ENCODE data around the gene CCDC88B.

CCDC88B gene

GRCh38 chr11:64347193-64347867, 7.3 kb downstream of the CCDC88B start:
- DNase-seq (ENCODE audit: low spot score) = no peak
- TF ChIP-seq CTCF (IDR thresholded peaks at IDR 0.05; ENCODE audit: extremely low read depth, missing control alignments) = no peak

DNA sequence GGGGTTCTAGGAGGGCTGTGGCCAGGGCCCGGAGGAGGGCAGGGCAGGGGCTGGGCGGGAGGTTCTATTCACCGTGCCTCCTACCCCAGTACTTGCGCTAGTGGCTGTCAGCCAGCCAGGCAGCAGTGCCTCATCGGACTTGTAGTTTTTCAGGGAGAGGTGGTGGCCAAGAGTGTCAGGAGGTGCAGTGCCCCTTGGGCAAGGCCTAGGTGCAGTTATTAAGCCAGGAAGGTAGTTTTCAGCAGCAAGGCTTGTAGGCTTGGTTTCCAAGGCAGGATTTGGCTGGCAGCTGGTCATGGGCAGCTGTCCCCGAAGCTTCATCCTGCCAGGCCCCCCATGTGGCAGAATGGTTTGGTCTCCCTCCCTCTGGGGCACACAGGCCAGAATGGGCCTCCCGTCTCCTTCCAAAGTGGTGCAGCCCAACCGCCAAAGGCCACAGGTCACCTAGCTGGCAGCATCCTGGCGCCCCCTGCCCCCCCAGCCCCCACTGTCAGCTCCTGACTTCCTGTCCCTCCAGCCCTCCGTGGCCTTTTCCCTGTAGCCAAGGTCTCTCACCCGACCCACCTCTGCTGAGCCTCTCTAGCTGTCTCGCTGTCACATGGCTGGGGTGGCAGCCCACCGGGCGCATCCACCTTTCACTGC, 8.5 kb downstream of the CCDC88B start:
- no peak for TF ChIP-seq CTCF (IDR thresholded peaks at IDR 0.05; ENCODE audit: extremely low read depth, missing control alignments)
- no peak for DNase-seq (ENCODE audit: low spot score)

DNA sequence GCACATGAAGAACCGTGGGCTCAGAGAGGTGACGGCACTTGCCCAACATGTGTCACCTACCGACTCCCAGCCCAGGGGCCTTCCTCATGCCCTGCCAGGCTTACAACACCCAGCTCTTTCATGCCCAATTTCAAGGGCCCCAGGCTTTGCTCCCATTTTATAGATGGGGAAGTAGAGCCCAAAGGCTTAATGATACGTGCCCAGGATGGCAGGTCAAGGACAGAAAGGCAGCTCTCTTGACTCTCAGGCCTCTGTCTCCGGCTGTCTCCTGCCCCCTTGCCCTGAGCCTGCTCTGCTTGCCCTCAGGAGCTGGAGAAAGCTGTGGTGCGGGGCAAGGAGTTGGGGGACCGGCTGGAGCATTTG, 9.0 kb downstream of the CCDC88B start:
- DNase-seq (ENCODE audit: low spot score) = no peak
- no peak for TF ChIP-seq CTCF (IDR thresholded peaks at IDR 0.05; ENCODE audit: extremely low read depth, missing control alignments)

GRCh38 chr11:64349404-64349803, 9.4 kb downstream of the CCDC88B start:
- no peak for DNase-seq (ENCODE audit: low spot score)
- no peak for TF ChIP-seq CTCF (IDR thresholded peaks at IDR 0.05; ENCODE audit: extremely low read depth, missing control alignments)

GRCh38 chr11:64351136-64351631, 11.2 kb downstream of the CCDC88B start:
- TF ChIP-seq CTCF (IDR thresholded peaks at IDR 0.05; ENCODE audit: extremely low read depth, missing control alignments) = no peak
- no peak for DNase-seq (ENCODE audit: low spot score)

- DNase-seq (ENCODE audit: low spot score) = no peak
- TF ChIP-seq CTCF (IDR thresholded peaks at IDR 0.05; ENCODE audit: extremely low read depth, missing control alignments) = no peak
These were observed 12.3 kb downstream of the CCDC88B start for GRCh38 chr11:64352099-64352994.

All from GM20000 (cell line).